ENCODE data around the gene THEMIS. TPM values are rescaled to one million over a fixed set of nuclear protein-coding genes. Genes with fewer than 3 reads are reported as not detected.

THEMIS gene
- total RNA-seq, 4 donors from 2014 or later, result 0.68 to 1.8 (median 1.4) TPM

DNA sequence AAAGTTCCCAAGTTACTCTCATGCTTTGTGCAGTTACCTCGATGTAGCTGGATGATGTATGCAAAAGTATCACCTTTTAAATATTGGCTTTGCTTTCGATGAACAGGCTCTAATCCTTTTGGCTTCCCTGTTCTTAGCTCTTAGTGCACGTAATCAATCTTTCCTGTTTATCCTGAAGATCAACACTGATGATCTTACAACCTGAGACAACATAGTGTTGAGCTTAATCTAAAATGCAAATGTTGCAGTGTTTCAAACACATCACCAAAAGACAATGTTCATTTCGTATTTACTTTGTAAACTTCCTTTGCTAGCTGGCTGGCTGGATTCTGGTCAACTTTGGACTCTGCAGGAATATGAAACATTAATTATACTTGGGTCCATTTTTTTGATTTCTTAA, 132.1 kb downstream of the THEMIS start:
- Histone ChIP-seq H3K4me3 (replicated peaks in 1 of 3) (no peak overlapping the region), H3K36me3 (no peaks in the 10 kb centered on the region), H3K27me3 (no peaks in the 10 kb centered on the region), H3K9me3 (no peaks in the 10 kb centered on the region), H3K27ac (no peak overlapping the region), H3K4me1 (no peaks in the 10 kb centered on the region)
- intact Hi-C loops (cut with DNase I), result no loop called here
- TF ChIP-seq POLR2A (IDR thresholded peaks at IDR 0.05), result no peak
- TF ChIP-seq, protein P1, sequence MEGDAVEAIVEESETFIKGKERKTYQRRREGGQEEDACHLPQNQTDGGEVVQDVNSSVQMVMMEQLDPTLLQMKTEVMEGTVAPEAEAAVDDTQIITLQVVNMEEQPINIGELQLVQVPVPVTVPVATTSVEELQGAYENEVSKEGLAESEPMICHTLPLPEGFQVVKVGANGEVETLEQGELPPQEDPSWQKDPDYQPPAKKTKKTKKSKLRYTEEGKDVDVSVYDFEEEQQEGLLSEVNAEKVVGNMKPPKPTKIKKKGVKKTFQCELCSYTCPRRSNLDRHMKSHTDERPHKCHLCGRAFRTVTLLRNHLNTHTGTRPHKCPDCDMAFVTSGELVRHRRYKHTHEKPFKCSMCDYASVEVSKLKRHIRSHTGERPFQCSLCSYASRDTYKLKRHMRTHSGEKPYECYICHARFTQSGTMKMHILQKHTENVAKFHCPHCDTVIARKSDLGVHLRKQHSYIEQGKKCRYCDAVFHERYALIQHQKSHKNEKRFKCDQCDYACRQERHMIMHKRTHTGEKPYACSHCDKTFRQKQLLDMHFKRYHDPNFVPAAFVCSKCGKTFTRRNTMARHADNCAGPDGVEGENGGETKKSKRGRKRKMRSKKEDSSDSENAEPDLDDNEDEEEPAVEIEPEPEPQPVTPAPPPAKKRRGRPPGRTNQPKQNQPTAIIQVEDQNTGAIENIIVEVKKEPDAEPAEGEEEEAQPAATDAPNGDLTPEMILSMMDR (IDR thresholded peaks at IDR 0.05), result no peak
- DNase-seq, result no peak
- 55 to 61% methylated on average over 4 of the region's 4 CpGs for WGBS, 2 donors

DNA sequence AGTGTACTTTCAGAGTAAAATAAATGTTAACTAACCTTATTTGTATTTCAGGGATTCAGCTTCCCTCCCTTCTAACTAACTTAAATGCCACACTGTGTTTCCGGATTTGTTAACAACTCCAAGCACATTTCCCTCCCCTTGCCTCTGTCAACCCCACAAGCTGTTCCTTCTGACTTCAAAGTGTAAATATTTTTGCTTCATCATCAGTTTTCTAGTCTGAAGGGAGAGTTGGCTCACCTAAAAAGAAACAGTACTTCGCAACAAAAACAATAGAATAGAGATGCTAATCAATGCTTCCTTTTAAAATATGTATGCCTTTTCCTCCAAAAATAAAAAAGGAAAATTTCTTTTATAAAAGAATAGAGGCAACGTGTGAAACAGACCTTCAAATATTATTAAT, 132.6 kb downstream of the THEMIS start:
- TF ChIP-seq POLR2A (IDR thresholded peaks at IDR 0.05), result no peak
- TF ChIP-seq, protein P1 (IDR thresholded peaks at IDR 0.05), result no peak
- Histone ChIP-seq H3K36me3 (no peaks in the 10 kb centered on the region), H3K27me3 (no peaks in the 10 kb centered on the region), H3K9me3 (no peaks in the 10 kb centered on the region), H3K4me3 (replicated peaks in 1 of 3) (no peak overlapping the region), H3K4me1 (no peaks in the 10 kb centered on the region), H3K27ac (no peak overlapping the region)
- whole genome bisulfite sequencing, 2 donors, result 48 to 51% methylated on average over 3 of the region's 3 CpGs
- no peak for DNase-seq
- intact Hi-C loops (cut with DNase I), result no loop called here

DNA sequence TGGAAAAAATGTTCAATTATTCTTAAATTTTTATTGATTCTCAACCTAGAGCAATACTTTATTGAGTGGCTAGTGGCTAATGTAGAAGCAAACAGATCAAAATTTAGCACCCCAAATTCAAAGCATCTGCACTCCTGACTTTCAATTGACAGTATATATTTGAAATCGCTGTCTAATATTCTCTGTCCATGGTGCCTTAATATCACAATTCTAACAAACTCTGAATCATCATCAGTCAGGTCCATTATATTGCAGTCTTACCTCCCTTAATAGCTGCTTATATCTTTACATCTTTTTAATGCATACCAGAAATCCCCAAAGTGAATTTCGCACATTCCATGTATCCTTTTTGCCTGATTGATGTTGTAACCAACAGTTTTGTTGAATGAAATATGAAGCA, 134.9 kb downstream of the THEMIS start:
- 85 to 92% methylated on average over 2 of the region's 2 CpGs for WGBS, 2 donors
- Histone ChIP-seq H3K4me1 (no peaks in the 10 kb centered on the region), H3K27me3 (no peaks in the 10 kb centered on the region), H3K27ac (no peak overlapping the region), H3K36me3 (no peaks in the 10 kb centered on the region), H3K9me3 (no peaks in the 10 kb centered on the region), H3K4me3 (replicated peaks in 1 of 3) (no peak overlapping the region)
- intact Hi-C loops (cut with DNase I), result no loop called here
- DNase-seq, result no peak
- TF ChIP-seq POLR2A (IDR thresholded peaks at IDR 0.05), result no peak
- TF ChIP-seq, protein P1 (IDR thresholded peaks at IDR 0.05), result no peak

DNA sequence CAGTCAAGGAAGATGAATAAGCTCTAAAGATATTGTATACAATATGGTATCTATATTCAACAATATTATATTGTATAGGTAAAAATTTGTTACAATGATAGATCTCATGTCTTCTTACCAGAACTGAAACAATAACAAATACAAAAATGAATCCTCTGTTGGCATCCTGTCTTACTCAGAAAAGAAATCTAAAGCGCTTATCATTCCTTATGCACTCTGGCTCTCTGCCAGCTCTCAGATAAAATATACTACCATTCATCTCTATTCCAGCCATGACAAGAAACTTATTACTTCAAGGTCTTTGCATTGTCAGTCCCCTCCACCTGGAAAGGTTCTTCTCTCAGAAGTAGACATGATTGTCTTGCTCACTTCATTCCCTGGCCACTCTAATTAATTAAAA, 138.6 kb downstream of the THEMIS start:
- Histone ChIP-seq H3K27ac (no peak overlapping the region), H3K4me3 (replicated peaks in 1 of 3) (no peak overlapping the region), H3K9me3 (no peaks in the 10 kb centered on the region), H3K27me3 (no peaks in the 10 kb centered on the region), H3K4me1 (no peaks in the 10 kb centered on the region), H3K36me3 (no peaks in the 10 kb centered on the region)
- no peak for DNase-seq
- 70 to 88% methylated on average over 1 of the region's 1 CpG for WGBS, 2 donors
- TF ChIP-seq, protein P1 (IDR thresholded peaks at IDR 0.05), result no peak
- no peak for TF ChIP-seq POLR2A (IDR thresholded peaks at IDR 0.05)
- intact Hi-C loops (cut with DNase I), result no loop called here

DNA sequence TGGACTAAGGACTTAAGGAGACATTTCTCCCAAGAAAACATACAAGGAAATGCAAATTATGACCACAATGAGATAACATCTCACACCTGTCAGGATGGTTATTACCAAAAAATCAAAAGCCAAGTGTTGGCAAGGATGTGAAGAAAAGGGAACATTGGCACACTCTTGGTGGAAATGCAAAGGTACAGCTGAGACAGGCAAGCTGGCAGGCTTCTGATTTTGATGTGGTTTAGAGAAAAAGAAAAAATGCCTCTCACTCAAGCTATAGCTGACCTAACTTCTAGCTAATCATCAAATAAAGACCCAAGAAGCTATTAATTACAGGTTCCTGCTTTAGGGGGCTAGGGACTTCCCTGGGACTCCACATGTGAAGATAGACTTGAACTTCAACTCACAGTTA, 139.8 kb downstream of the THEMIS start:
- no peaks in the 10 kb centered on the region for H3K27me3 ChIP-seq
- TF ChIP-seq, protein P1 (IDR thresholded peaks at IDR 0.05), result no peak
- no peak for TF ChIP-seq POLR2A (IDR thresholded peaks at IDR 0.05)
- no peak overlapping the region for H3K27ac ChIP-seq
- no peak for DNase-seq
- intact Hi-C loops (cut with DNase I), result no loop called here
- no peaks in the 10 kb centered on the region for H3K4me1 ChIP-seq
- no peaks in the 10 kb centered on the region for H3K36me3 ChIP-seq
- no peaks in the 10 kb centered on the region for H3K9me3 ChIP-seq
- H3K4me3 ChIP-seq (replicated peaks in 1 of 3), result no peak overlapping the region
